Neural progenitor cell (in vitro differentiated cells): Measurements from ENCODE around the gene FBXL13. TPM values are rescaled to one million over a fixed set of nuclear protein-coding genes. Genes with fewer than 3 reads are reported as not detected.
"Not testable (repeated sequence)": the region's sequence is repeated elsewhere in the genome, so short reads cannot be mapped to it uniquely, and the experiment has no call there.

Experiments used
- DNase-seq: peaks from one replicate; pipeline ENCODE4 v3.0.0-alpha.2; 2016; ENCODE audit warnings: low spot score
- H2AFZ ChIP-seq: fragments of 200-600 bp; sonication (generic); replicated peaks from 2 replicates; pipeline ENCODE4 v1.6.1; 2016; ENCODE audit warnings: antibody characterized with exemption
- H3F3A ChIP-seq: fragments of 200-600 bp; sonication (generic); 2 replicates; pipeline ENCODE4 v1.6.1; 2016; ENCODE audit warnings: antibody characterized with exemption, low read depth
- H3K27ac ChIP-seq: fragments of 200-600 bp; sonication (generic); 2 replicates; pipeline ENCODE4 v1.5.1; 2016; ENCODE audit warnings: mild to moderate bottlenecking
- H3K27me3 ChIP-seq: fragments of 200-600 bp; sonication (generic); 2 replicates; pipeline ENCODE4 v1.6.1; 2016; ENCODE audit warnings: mild to moderate bottlenecking, moderate library complexity
- H3K36me3 ChIP-seq: fragments of 200-600 bp; sonication (generic); 2 replicates; pipeline ENCODE4 v1.5.1; 2016
- H3K4me1 ChIP-seq: fragments of 200-600 bp; sonication (generic); 2 replicates; pipeline ENCODE4 v1.6.1; 2016; ENCODE audit warnings: mixed run types
- H3K4me2 ChIP-seq: fragments of 200-600 bp; sonication (generic); 2 replicates; pipeline ENCODE4 v1.6.1; 2016
- H3K4me3 ChIP-seq: fragments of 200-600 bp; sonication (generic); 2 replicates; pipeline ENCODE4 v1.5.1; 2016
- H3K79me2 ChIP-seq: fragments of 200-600 bp; sonication (generic); 2 replicates; pipeline ENCODE4 v1.6.1; 2016; ENCODE audit warnings: low read depth
- H3K9ac ChIP-seq: fragments of 200-600 bp; sonication (generic); 2 replicates; pipeline ENCODE4 v1.6.1; 2016
- H3K9me3 ChIP-seq: fragments of 200-600 bp; sonication (generic); 2 replicates; pipeline ENCODE4 v1.5.1; 2016; ENCODE audit warnings: low read depth
- H4K20me1 ChIP-seq: fragments of 200-600 bp; sonication (generic); 2 replicates; pipeline ENCODE4 v1.6.1; 2016; ENCODE audit warnings: low read depth
- H3K27ac Mint-ChIP-seq: 3 replicates; pipeline ENCODE4 v1.8.0; 2021; ENCODE audit warnings: mixed read lengths
- H3K27me3 Mint-ChIP-seq: 2 replicates; pipeline ENCODE4 v1.8.0; 2022; ENCODE audit warnings: low read depth, mild to moderate bottlenecking, inconsistent platforms, moderate library complexity, mixed read lengths; ENCODE audit not compliant: insufficient read depth
- H3K36me3 Mint-ChIP-seq: 3 replicates; pipeline ENCODE4 v1.8.0; 2021; ENCODE audit warnings: mixed read lengths
- H3K4me1 Mint-ChIP-seq: 3 replicates; pipeline ENCODE4 v1.8.0; 2021; ENCODE audit warnings: mixed read lengths
- H3K4me3 Mint-ChIP-seq: 3 replicates; pipeline ENCODE4 v1.8.0; 2021; ENCODE audit warnings: mild to moderate bottlenecking, moderate library complexity, mixed read lengths
- H3K9me3 Mint-ChIP-seq: 3 replicates; pipeline ENCODE4 v1.8.0; 2020; ENCODE audit warnings: mixed read lengths
- small RNA-seq: library from RNA; depleted of rRNA; stranded (forward); fragments of <200 nt; gene quantifications from one replicate; pipeline ENCODE3, GENCODE V24; 2015
- total RNA-seq: library from RNA; depleted of rRNA; stranded (reverse); fragments of >200 nt; gene quantifications from 2 replicates; pipeline ENCODE4 v1.2.3, GENCODE V29; 2015; ENCODE audit warnings: low replicate concordance

FBXL13 gene
- total RNA-seq, 1 donor from 2014 or later, result 8.2 TPM

DNA sequence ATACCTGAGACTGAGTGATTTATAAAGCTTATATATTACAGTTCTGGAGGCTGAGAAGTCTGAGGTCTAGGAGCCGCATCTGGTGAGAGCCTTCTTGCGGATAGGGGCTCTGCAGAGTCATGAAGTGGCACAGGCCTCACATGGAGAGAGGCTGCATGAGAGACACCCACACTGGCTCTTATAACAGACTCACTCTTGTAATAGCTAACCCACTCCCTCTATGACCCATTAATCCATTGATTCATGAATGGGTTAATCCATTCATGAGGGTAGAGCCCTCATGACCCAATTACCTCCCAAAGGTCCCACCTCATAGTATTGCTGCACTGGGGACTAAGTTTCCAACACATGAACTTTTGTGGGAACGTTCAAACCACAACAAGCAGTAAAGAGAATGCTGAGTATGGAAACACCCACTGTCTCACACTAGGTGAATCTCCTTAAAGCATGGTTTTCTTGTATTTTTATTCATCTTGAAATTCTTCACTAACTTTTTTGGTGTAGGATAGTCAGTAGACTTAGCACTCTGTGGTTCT, 304.9 kb downstream of the FBXL13 start:
- not testable (repeated sequence) for H3K4me3 Mint-ChIP-seq, H4K20me1 ChIP-seq, H3K4me1 Mint-ChIP-seq

GRCh38 chr7:102763295-102763905, 311.2 kb downstream of the FBXL13 start:
- not testable (repeated sequence) for H3K27me3 Mint-ChIP-seq, H3K9me3 ChIP-seq, H3K4me1 Mint-ChIP-seq, H3K27me3 ChIP-seq, H3K27ac ChIP-seq, H3K79me2 ChIP-seq, H3F3A ChIP-seq, H3K4me3 Mint-ChIP-seq, H3K36me3 Mint-ChIP-seq, H3K4me2 ChIP-seq, DNase-seq, H2AFZ ChIP-seq, H3K36me3 ChIP-seq, H3K9ac ChIP-seq, H3K9me3 Mint-ChIP-seq, H3K4me1 ChIP-seq, H3K4me3 ChIP-seq, H4K20me1 ChIP-seq, H3K27ac Mint-ChIP-seq

More for the DNA sequence above, 304.9 kb downstream of the FBXL13 start:
- not testable (repeated sequence) for H3K9ac ChIP-seq, H3K4me2 ChIP-seq, H3K27ac Mint-ChIP-seq, H3K36me3 Mint-ChIP-seq, H3K27me3 Mint-ChIP-seq, H3K27ac ChIP-seq, H3F3A ChIP-seq, H3K27me3 ChIP-seq, H3K36me3 ChIP-seq, H3K4me3 ChIP-seq, DNase-seq, H3K4me1 ChIP-seq, H3K9me3 Mint-ChIP-seq, H3K79me2 ChIP-seq, H2AFZ ChIP-seq, H3K9me3 ChIP-seq

Small RNA genes lying within 50 kb of the gene (small RNA-seq; reads per million reads assigned to genes)
- not detected for gene RNU6-1136P

Other genes starting within 250 kb of the FBXL13 start
- 4.3 and 4.6 TPM in 2 replicates for gene LRRC17, start 161.8 kb downstream of the FBXL13 start, total RNA-seq
- 49.9 and 56.5 TPM in 2 replicates for gene ARMC10, start 344 bp upstream of the FBXL13 start, total RNA-seq
- 13.3 and 14.6 TPM in 2 replicates for gene NAPEPLD, start 74.3 kb upstream of the FBXL13 start, total RNA-seq
- 103 and 164 TPM in 2 replicates for gene PMPCB, start 222.6 kb upstream of the FBXL13 start, total RNA-seq